HUES64 (cell line): ENCODE data around the gene COQ8B.
A peak's percentile ranks its signal among the peaks of the same experiment; 100 is the strongest.
"Not testable (repeated sequence)": the region's sequence is repeated elsewhere in the genome, so short reads cannot be mapped to it uniquely, and the experiment has no call there.

Experiments
- H3K27ac ChIP-seq: 2 replicates; pipeline ENCODE4 v1.7.0; 2013; ENCODE audit warnings: low read depth, low read length, inconsistent platforms
- H3K27me3 ChIP-seq: 2 replicates; pipeline ENCODE4 v1.6.1; 2013; ENCODE audit warnings: mild to moderate bottlenecking, low read length; ENCODE audit not compliant: insufficient read depth
- H3K36me3 ChIP-seq: 2 replicates; pipeline ENCODE4 v1.6.1; 2013; ENCODE audit warnings: mild to moderate bottlenecking, low read length; ENCODE audit not compliant: insufficient read depth
- H3K4me1 ChIP-seq: 2 replicates; pipeline ENCODE4 v1.6.1; 2013; ENCODE audit warnings: mild to moderate bottlenecking, low read length, moderate library complexity; ENCODE audit not compliant: insufficient read depth
- H3K4me3 ChIP-seq: 2 replicates; pipeline ENCODE4 v1.5.1; 2013; ENCODE audit warnings: mild to moderate bottlenecking, low read length, moderate library complexity
- H3K9ac ChIP-seq: 2 replicates; pipeline ENCODE4 v1.6.1; 2013; ENCODE audit warnings: mild to moderate bottlenecking, low read depth, low read length
- H3K9me3 ChIP-seq: 2 replicates; pipeline ENCODE4 v1.6.1; 2013; ENCODE audit warnings: low read depth, low read length; ENCODE audit not compliant: insufficient read depth
- WGBS: fragments of 150-250, 120-280 bp; methylation state at CpG from one replicate; pipeline ENCODE4 v1.1.7; 2013; ENCODE audit warnings: missing lambda C conversion rate; 5-methylcytosine and 5-hydroxymethylcytosine counted together

The COQ8B gene

DNA sequence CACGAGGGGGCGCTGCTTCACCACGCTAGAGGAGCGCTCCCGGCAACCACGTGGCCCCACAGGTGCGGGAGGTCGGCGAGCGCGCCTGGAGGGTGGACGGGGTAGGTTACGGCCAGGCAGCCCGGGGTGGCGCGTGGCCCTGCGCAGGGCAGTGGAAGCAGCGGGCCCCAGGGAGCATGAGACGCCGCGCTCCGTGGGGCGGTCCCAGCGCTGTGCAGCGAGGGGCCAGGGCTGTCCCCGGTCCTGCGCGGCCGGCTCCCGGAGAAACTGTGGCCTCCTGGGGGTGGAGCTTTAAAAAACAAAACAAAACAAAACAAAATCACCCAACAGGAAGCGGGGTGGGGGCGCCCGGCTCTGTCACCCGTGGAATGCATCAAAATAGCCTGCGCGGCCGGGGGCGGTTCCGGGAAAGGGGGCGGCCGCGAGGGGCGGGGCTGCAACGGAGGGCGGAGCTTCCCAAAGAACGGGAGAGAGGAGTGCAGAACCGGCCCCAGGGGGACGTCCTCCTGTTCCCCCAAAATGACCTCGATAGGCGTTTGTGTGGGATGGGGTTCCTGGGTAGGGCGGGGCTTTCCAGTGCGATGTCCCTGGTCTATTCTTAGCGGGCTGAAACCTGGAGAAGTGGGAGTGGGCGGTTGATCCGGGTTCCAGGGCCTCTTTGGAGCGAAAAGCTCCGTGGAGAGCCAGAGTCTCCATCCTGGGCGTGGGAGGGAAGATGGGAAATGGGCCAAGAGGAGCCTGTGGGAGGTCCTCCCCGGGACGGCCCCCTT lies 53.6 kb downstream of the COQ8B start:
- no peaks in the 10 kb centered on the region for H3K4me1 ChIP-seq
- under 1% methylated on average over 57 of the region's 60 CpGs for WGBS

DNA sequence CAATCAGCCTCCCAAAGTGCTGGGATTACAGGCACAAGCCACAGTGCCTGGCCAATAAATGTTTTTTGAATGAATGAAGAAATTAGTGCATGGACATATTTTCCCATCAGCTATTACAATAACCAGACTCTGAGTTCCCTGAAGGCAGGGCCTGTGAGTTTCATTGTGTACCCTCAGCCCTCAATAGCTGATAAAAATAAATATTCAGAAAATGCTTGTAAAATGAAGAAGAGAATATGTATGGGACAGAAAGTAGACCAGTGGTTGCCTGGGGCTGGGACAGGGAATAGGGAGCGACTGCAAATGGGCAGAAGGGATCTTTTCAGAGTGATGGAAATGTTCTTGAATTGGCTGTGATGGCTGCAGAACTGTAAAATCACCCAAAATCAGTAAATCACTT lies 55.1 kb downstream of the COQ8B start:
- 92% methylated on average over 1 of the region's 1 CpG for WGBS
- H3K4me1 ChIP-seq: no peaks in the 10 kb centered on the region
- no peaks in the 10 kb centered on the region for H3K9me3 ChIP-seq
- no peak overlapping the region for H3K27ac ChIP-seq
- no peak overlapping the region for H3K4me3 ChIP-seq
- H3K36me3 ChIP-seq: no peaks in the 10 kb centered on the region
- no peak overlapping the region for H3K9ac ChIP-seq
- no peaks in the 10 kb centered on the region for H3K27me3 ChIP-seq

More for the DNA sequence above, 53.6 kb downstream of the COQ8B start:
- H3K9me3 ChIP-seq: no peaks in the 10 kb centered on the region
- peak overlapping the region; percentile 68 for H3K4me3 ChIP-seq
- H3K9ac ChIP-seq: peak overlapping the region; percentile 83
- H3K27me3 ChIP-seq: no peaks in the 10 kb centered on the region
- peaks cover 6% of the 10 kb centered on the region for H3K36me3 ChIP-seq
- H3K27ac ChIP-seq: peak overlapping the region; percentile 65; the same call in 1 of the 2 replicates

GRCh38 chr19:40659566-40659965 lies 57.1 kb downstream of the COQ8B start:
- H3K9ac ChIP-seq: no peak overlapping the region
- WGBS: 91% methylated on average over 11 of the region's 11 CpGs
- H3K27me3 ChIP-seq: no peaks in the 10 kb centered on the region
- H3K36me3 ChIP-seq: no peaks in the 10 kb centered on the region
- no peaks in the 10 kb centered on the region for H3K9me3 ChIP-seq
- H3K4me1 ChIP-seq: no peaks in the 10 kb centered on the region
- no peak overlapping the region for H3K4me3 ChIP-seq
- no peak overlapping the region for H3K27ac ChIP-seq

DNA sequence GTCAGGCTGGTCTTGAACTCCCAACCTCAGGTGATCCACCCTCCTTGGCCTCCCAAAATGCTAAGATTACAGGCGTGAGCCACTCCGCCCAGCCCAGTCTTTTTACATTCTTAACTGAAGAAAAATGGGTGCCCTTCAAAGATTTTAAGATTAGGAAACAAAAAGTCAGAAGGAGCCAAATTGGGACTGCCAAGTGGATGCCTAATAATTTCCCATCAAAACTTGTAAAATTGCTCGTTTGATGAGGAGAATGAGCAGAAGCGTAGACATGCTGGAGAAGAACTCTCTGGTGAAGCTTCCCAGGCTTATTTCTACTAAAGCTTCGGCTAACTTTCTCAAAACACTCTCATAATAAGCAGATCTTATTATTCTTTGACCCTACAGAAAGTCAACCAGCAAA lies 57.6 kb downstream of the COQ8B start:
- H3K27ac ChIP-seq: no peak overlapping the region
- no peaks in the 10 kb centered on the region for H3K4me1 ChIP-seq
- H3K9ac ChIP-seq: no peak overlapping the region
- H3K36me3 ChIP-seq: no peaks in the 10 kb centered on the region
- H3K27me3 ChIP-seq: no peaks in the 10 kb centered on the region
- H3K9me3 ChIP-seq: no peaks in the 10 kb centered on the region
- WGBS: 90% methylated on average over 5 of the region's 5 CpGs
- no peak overlapping the region for H3K4me3 ChIP-seq

GRCh38 chr19:40658031-40658430 lies 58.7 kb downstream of the COQ8B start:
- H3K4me3 ChIP-seq: no peak overlapping the region
- no peaks in the 10 kb centered on the region for H3K9me3 ChIP-seq
- H3K27ac ChIP-seq: no peak overlapping the region
- H3K27me3 ChIP-seq: no peaks in the 10 kb centered on the region
- H3K4me1 ChIP-seq: no peaks in the 10 kb centered on the region
- 98% methylated on average over 6 of the region's 8 CpGs for WGBS
- H3K9ac ChIP-seq: no peak overlapping the region
- H3K36me3 ChIP-seq: no peaks in the 10 kb centered on the region

DNA sequence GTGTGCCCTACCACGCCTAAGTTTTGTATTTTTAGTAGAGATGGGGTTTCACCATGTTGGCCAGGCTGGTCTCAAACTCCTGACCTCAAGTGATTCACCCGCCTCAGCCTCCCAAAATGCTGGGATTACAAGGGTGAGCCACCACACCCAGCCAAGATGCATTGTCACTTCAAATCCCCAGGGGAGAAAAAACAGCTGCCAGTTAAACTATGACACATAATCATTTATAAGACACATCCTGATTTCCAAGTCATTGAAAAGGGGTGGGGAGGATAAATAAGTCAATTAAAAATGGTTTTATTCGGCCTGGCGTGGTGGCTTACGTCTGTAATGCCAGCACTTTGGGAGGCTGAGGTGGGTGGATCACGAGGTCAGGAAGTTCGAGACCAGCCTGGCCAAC lies 61.0 kb downstream of the COQ8B start:
- not testable (repeated sequence) for H3K4me3 ChIP-seq, H3K36me3 ChIP-seq, H3K27ac ChIP-seq, H3K27me3 ChIP-seq, H3K9me3 ChIP-seq, H3K9ac ChIP-seq, H3K4me1 ChIP-seq
- WGBS: 94% methylated on average over 7 of the region's 7 CpGs

- H3K9ac ChIP-seq, H3K4me1 ChIP-seq, H3K27ac ChIP-seq, H3K4me3 ChIP-seq, H3K36me3 ChIP-seq, H3K9me3 ChIP-seq, H3K27me3 ChIP-seq: not testable (repeated sequence)
- 94% methylated on average over 9 of the region's 11 CpGs for WGBS
Measured at GRCh38 chr19:40652303-40652702, 64.4 kb downstream of the COQ8B start.

- Histone ChIP-seq H3K9ac (no peak overlapping the region), H3K4me1 (no peaks in the 10 kb centered on the region), H3K4me3 (no peak overlapping the region), H3K9me3 (no peaks in the 10 kb centered on the region), H3K27me3 (no peaks in the 10 kb centered on the region), H3K27ac (no peak overlapping the region), H3K36me3 (no peaks in the 10 kb centered on the region)
- WGBS: 92% methylated on average over 8 of the region's 8 CpGs
Measured at GRCh38 chr19:40650749-40651305, 65.9 kb downstream of the COQ8B start.

GRCh38 chr19:40649903-40650675 lies 66.6 kb downstream of the COQ8B start:
- H3K4me3 ChIP-seq, H3K9ac ChIP-seq, H3K4me1 ChIP-seq, H3K27ac ChIP-seq, H3K27me3 ChIP-seq, H3K9me3 ChIP-seq, H3K36me3 ChIP-seq: not testable (repeated sequence)
- WGBS: 90% methylated on average over 9 of the region's 9 CpGs

DNA sequence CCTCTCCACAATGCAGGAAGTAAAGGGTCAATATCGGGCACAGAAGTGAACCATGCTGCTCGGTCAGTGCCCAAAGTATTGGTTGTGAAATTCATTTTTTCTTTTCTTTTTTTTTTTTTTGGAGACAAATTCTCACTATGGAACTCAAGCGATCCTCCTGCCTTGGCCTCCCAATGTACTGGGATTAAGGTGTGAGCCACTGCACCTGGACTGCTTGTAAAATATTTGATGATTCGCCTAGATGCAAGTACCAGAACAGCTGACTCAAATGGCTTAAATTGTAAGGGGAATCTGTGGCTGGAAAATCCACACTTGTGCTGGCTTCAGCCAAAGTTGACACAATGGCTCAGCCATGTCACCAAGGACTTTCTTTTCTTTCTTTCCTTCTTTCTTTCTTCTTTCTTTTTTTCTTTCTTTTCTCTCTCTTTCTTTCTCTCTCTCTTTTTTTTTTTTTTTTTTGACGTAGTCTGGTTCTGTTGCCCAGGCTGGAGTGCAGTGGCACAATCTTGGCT lies 69.9 kb downstream of the COQ8B start:
- Histone ChIP-seq H3K36me3 (no peaks in the 10 kb centered on the region), H3K4me1 (no peaks in the 10 kb centered on the region), H3K9me3 (no peaks in the 10 kb centered on the region), H3K27me3 (no peaks in the 10 kb centered on the region), H3K4me3 (no peak overlapping the region), H3K27ac (no peak overlapping the region), H3K9ac (no peak overlapping the region)
- WGBS: 93% methylated on average over 5 of the region's 5 CpGs

GRCh38 chr19:40642757-40643305 lies 73.9 kb downstream of the COQ8B start:
- H3K4me3 ChIP-seq: no peak overlapping the region
- H3K27me3 ChIP-seq: no peaks in the 10 kb centered on the region
- H3K9me3 ChIP-seq: no peaks in the 10 kb centered on the region
- 96% methylated on average over 8 of the region's 8 CpGs for WGBS
- H3K36me3 ChIP-seq: no peaks in the 10 kb centered on the region
- peaks cover 3% of the 10 kb centered on the region; the same call in 1 of the 2 replicates for H3K4me1 ChIP-seq
- no peak overlapping the region for H3K9ac ChIP-seq
- H3K27ac ChIP-seq: no peak overlapping the region
